DMS114 treated with DMSO at 0.1 percent for 48 hours (cell line): ENCODE measurements around the gene LRRIQ1.
A peak's percentile ranks its signal among the peaks of the same experiment; 100 is the strongest.
"Not testable (repeated sequence)": the region's sequence is repeated elsewhere in the genome, so short reads cannot be mapped to it uniquely, and the experiment has no call there.

ENCODE experiments used
- DNase-seq: peaks from one replicate; lab custom pipeline; 2025; ENCODE audit not compliant: unreplicated experiment; lab: John Stamatoyannopoulos, UW

The LRRIQ1 gene

GRCh38 chr12:85036234-85036707 lies at the start of gene LRRIQ1, which contains the start of gene TSPAN19:
Gene LRRIQ1, plus strand, starts transcription at chr12:85036351. Its CDS starts 1,826 bp downstream, at chr12:85038177.
Gene TSPAN19, minus strand, starts transcription at chr12:85036277. Its CDS starts 6,331 bp downstream, at chr12:85029946.
- peak; percentile 85 for DNase-seq

- DNase-seq: no peak
These were observed 49.6 kb upstream of the LRRIQ1 start for GRCh38 chr12:84986586-84986985.

- DNase-seq: no peak
These were observed 41.7 kb upstream of the LRRIQ1 start for GRCh38 chr12:84994426-84994825.

- DNase-seq: no peak
These were observed 40.5 kb upstream of the LRRIQ1 start for GRCh38 chr12:84995641-84996040.

- no peak for DNase-seq
These were observed 39.4 kb upstream of the LRRIQ1 start for GRCh38 chr12:84996759-84997158.

- DNase-seq: no peak
These were observed 37.8 kb upstream of the LRRIQ1 start for GRCh38 chr12:84998341-84998740.

GRCh38 chr12:85000729-85001128 lies 35.4 kb upstream of the LRRIQ1 start:
- no peak for DNase-seq

GRCh38 chr12:85002778-85003296 lies 33.3 kb upstream of the LRRIQ1 start:
- no peak for DNase-seq

GRCh38 chr12:85004204-85004603 lies 31.9 kb upstream of the LRRIQ1 start:
- DNase-seq: no peak

- DNase-seq: not testable (repeated sequence)
These were observed 31.1 kb upstream of the LRRIQ1 start for GRCh38 chr12:85005047-85005446.

- no peak for DNase-seq
These were observed 30.5 kb upstream of the LRRIQ1 start for GRCh38 chr12:85005615-85006014.

- no peak for DNase-seq
These were observed 29.9 kb upstream of the LRRIQ1 start for GRCh38 chr12:85006206-85006605.

GRCh38 chr12:85007836-85008235 lies 28.3 kb upstream of the LRRIQ1 start:
- no peak for DNase-seq

- no peak for DNase-seq
These were observed 19.7 kb upstream of the LRRIQ1 start for GRCh38 chr12:85016413-85016812.

GRCh38 chr12:85017133-85017532 lies 19.0 kb upstream of the LRRIQ1 start:
- no peak for DNase-seq

- no peak for DNase-seq
These were observed 18.5 kb upstream of the LRRIQ1 start for GRCh38 chr12:85017618-85018017.

- no peak for DNase-seq
These were observed 18.1 kb upstream of the LRRIQ1 start for GRCh38 chr12:85018098-85018497.

GRCh38 chr12:85029456-85029855 lies 6.7 kb upstream of the LRRIQ1 start:
- DNase-seq: peak; percentile 55

GRCh38 chr12:85036733-85037132 lies 582 bp downstream of the LRRIQ1 start:
- DNase-seq: no peak

GRCh38 chr12:85041395-85041794 lies 5.2 kb downstream of the LRRIQ1 start:
- no peak for DNase-seq

GRCh38 chr12:85043829-85044228 lies 7.7 kb downstream of the LRRIQ1 start:
- no peak for DNase-seq

- DNase-seq: peak; percentile 67
These were observed 21.3 kb downstream of the LRRIQ1 start for GRCh38 chr12:85057370-85057963.

- DNase-seq: no peak
These were observed 22.2 kb downstream of the LRRIQ1 start for GRCh38 chr12:85058339-85058738.
